Keratinocyte (primary cell): ENCODE results near the gene ANGPTL1. TPM values are rescaled to one million over a fixed set of nuclear protein-coding genes. Genes with fewer than 3 reads are reported as not detected.

Source experiments
- DNase-seq: peaks from one replicate; pipeline ENCODE4 v3.0.0-alpha.2; 2011; ENCODE audit warnings: low read depth, missing footprints, low spot score
- FAIRE-seq: peaks from 2 replicates; lab custom pipeline; 2011; peaks lifted over from hg19 to GRCh38; lab: Jason Lieb, UNC
- H2AFZ ChIP-seq: 2 replicates; pipeline ENCODE4 v1.6.0; 2012; ENCODE audit warnings: low read length, control low read depth, inconsistent platforms; ENCODE audit not compliant: control insufficient read depth
- H3K27ac ChIP-seq: 2 replicates; pipeline ENCODE4 v1.5.1; 2011; ENCODE audit warnings: low read length; ENCODE audit not compliant: control insufficient read depth, insufficient read depth
- H3K27me3 ChIP-seq: 3 replicates; pipeline ENCODE4 v1.6.0; 2011; ENCODE audit warnings: low read length; ENCODE audit not compliant: control insufficient read depth, insufficient read depth; ENCODE audit errors: extremely low read depth
- H3K36me3 ChIP-seq, 2 experiments: 2 replicates in 1 of 2; 3 replicates in 1 of 2; pipeline ENCODE4 v1.5.1; 2011; ENCODE audit warnings: low read length in 2 of 2, mild to moderate bottlenecking in 1 of 2; ENCODE audit not compliant: control insufficient read depth in 2 of 2, insufficient read depth in 2 of 2; ENCODE audit errors: extremely low read depth in 1 of 2
- H3K4me1 ChIP-seq: 3 replicates; pipeline ENCODE4 v1.5.1; 2011; ENCODE audit warnings: low read length; ENCODE audit not compliant: control insufficient read depth, insufficient read depth; ENCODE audit errors: extremely low read depth
- H3K4me2 ChIP-seq: 3 replicates; pipeline ENCODE4 v1.6.0; 2011; ENCODE audit warnings: low read depth, low read length; ENCODE audit not compliant: control insufficient read depth, insufficient read depth; ENCODE audit errors: extremely low read depth
- H3K4me3 ChIP-seq, 3 experiments: fragments of 200-600 bp in 1 of 3; sonication (generic) in 1 of 3; 2 replicates in 2 of 3; 3 replicates in 1 of 3; pipeline ENCODE4 v1.5.1; 2011 to 2016; ENCODE audit warnings: low read length in 3 of 3, mild to moderate bottlenecking in 3 of 3, control low read depth in 2 of 3, inconsistent platforms in 1 of 3, low read depth in 1 of 3, mixed read lengths in 1 of 3, mixed run types in 1 of 3, moderate library complexity in 1 of 3; ENCODE audit not compliant: control insufficient read depth in 2 of 3, insufficient read depth in 2 of 3; ENCODE audit errors: extremely low read depth in 1 of 3
- H3K79me2 ChIP-seq: 2 replicates; pipeline ENCODE4 v1.6.0; 2012; ENCODE audit warnings: low read length; ENCODE audit not compliant: control insufficient read depth, insufficient read depth
- H3K9ac ChIP-seq: 3 replicates; pipeline ENCODE4 v1.6.0; 2011; ENCODE audit warnings: low read length; ENCODE audit not compliant: control insufficient read depth, insufficient read depth; ENCODE audit errors: extremely low read depth
- H3K9me1 ChIP-seq: 3 replicates; pipeline ENCODE4 v1.6.0; 2011; ENCODE audit warnings: low read length; ENCODE audit not compliant: control insufficient read depth, insufficient read depth; ENCODE audit errors: extremely low read depth
- H3K9me3 ChIP-seq: 2 replicates; pipeline ENCODE4 v1.5.1; 2012; ENCODE audit warnings: low read depth, low read length; ENCODE audit not compliant: control insufficient read depth
- H4K20me1 ChIP-seq: 3 replicates; pipeline ENCODE4 v1.6.0; 2011; ENCODE audit warnings: low read length; ENCODE audit not compliant: control insufficient read depth, insufficient read depth; ENCODE audit errors: extremely low read depth
- EZH2 ChIP-seq: IDR thresholded peaks from one replicate; pipeline ENCODE4 v1.6.1; 2012; ENCODE audit warnings: inconsistent platforms, mild to moderate bottlenecking, low read length, moderate library complexity
- dilution Hi-C: fragments of 300-500 bp; cut with MboI; formaldehyde crosslinking; loops from one replicate; pipeline ENCODE4 v1.7.0; 2020; ENCODE audit warnings: low sequenced_read_pairs; ENCODE audit not compliant: extremely low pct_ligation_motif_present
- polyA minus RNA-seq, 3 experiments: library from RNA; depleted of rRNA, polyadenylated mRNA; stranded (reverse); fragments of >200 nt; gene quantifications; 1 replicate in 1 of 3; 2 replicates in 1 of 3; 3 replicates in 1 of 3; pipeline ENCODE4 v1.2.3, GENCODE V29; 2011
- polyA plus RNA-seq, 5 experiments: library from polyadenylated mRNA; depleted of rRNA in 3 of 5; stranded (reverse) in 3 of 5; stranded (forward) in 1 of 5; unstranded in 1 of 5; fragments of >200 nt; gene quantifications; 1 replicate in 1 of 5; 2 replicates in 3 of 5; 3 replicates in 1 of 5; pipeline versions ENCODE4 v1.2.1 to v1.2.3, GENCODE V29; 2011 to 2012; ENCODE audit warnings: missing spikeins in 2 of 5, low read depth in 1 of 5, low replicate concordance in 1 of 5
- TF ChIP-seq, protein P1 (sequence below), 3 experiments: IDR thresholded peaks in 1 of 3; conservative IDR thresholded peaks in 1 of 3; optimal IDR thresholded peaks in 1 of 3; 2 replicates in 2 of 3; 3 replicates in 1 of 3; pipeline versions ENCODE3 to v1.5.1; 2011; ENCODE audit warnings: low read length in 3 of 3, mild to moderate bottlenecking in 3 of 3, moderate library complexity in 2 of 3, control low read depth in 1 of 3, inconsistent platforms in 1 of 3; ENCODE audit not compliant: insufficient read depth in 2 of 3; ENCODE audit errors: extremely low read depth in 1 of 3

The ANGPTL1 gene, protein sequence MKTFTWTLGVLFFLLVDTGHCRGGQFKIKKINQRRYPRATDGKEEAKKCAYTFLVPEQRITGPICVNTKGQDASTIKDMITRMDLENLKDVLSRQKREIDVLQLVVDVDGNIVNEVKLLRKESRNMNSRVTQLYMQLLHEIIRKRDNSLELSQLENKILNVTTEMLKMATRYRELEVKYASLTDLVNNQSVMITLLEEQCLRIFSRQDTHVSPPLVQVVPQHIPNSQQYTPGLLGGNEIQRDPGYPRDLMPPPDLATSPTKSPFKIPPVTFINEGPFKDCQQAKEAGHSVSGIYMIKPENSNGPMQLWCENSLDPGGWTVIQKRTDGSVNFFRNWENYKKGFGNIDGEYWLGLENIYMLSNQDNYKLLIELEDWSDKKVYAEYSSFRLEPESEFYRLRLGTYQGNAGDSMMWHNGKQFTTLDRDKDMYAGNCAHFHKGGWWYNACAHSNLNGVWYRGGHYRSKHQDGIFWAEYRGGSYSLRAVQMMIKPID
- polyA plus RNA-seq = not detected in 3 replicates
- polyA plus RNA-seq (2011; ENCODE audit: low read depth) = not detected
- not detected in 2 replicates for polyA plus RNA-seq (2011; cell fraction: cytosol; rRNA removed)
- polyA plus RNA-seq (2011; cell fraction: nucleus; rRNA removed) = not detected in 2 replicates
- 0.28 TPM in 1 of 2 replicates, not detected in the other for polyA plus RNA-seq (2012; ENCODE audit: low replicate concordance)
- polyA minus RNA-seq = not detected in 3 replicates
- polyA minus RNA-seq (2011; cell fraction: cytosol; rRNA and poly(A)+ RNA removed) = not detected
- polyA minus RNA-seq (2011; cell fraction: nucleus; rRNA and poly(A)+ RNA removed) = not detected in 2 replicates

DNA sequence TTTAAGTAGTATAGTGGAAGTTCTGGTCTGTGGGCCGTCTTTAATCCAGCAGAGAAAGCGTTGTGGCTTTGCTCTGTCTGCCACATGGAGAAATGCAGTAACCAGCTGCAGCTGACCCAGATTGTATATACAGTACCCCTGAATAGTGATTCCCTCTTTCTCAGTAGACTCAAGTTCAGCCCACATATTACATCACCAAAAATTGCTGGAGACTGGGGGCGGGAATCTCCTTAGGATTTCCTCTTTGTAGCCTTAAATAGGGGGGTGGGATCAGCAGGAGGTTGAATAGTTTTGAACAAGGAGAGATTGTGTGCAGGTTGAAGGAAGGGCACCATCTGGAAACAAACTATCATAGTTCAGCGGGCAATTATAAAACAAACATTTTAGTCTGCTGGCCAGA is at the start of gene ANGPTL1:
Gene ANGPTL1 (minus strand): TSS at position 134 of the 400 bp plus-strand sequence. CDS start 5,301 bp downstream, outside the sequence.
- Histone ChIP-seq H3K9me1 (no peaks in the 10 kb centered on the region), H2AFZ (no peak within 1 kb of the TSS), H3K27ac (no peak within 1 kb of the TSS), H3K4me1 (no peaks in the 10 kb centered on the region), H3K4me2 (no peak within 1 kb of the TSS), H3K79me2 (no peaks in the 10 kb centered on the region), H3K36me3 (no peaks in the 10 kb centered on the region), H3K9ac (no peak within 1 kb of the TSS), H3K4me3 (no peak within 1 kb of the TSS), H3K27me3 (no peaks in the 10 kb centered on the region), H3K9me3 (no peaks in the 10 kb centered on the region), H4K20me1 (no peaks in the 10 kb centered on the region)
- FAIRE-seq = no peak
- no peak for TF ChIP-seq EZH2
- TF ChIP-seq, protein P1, sequence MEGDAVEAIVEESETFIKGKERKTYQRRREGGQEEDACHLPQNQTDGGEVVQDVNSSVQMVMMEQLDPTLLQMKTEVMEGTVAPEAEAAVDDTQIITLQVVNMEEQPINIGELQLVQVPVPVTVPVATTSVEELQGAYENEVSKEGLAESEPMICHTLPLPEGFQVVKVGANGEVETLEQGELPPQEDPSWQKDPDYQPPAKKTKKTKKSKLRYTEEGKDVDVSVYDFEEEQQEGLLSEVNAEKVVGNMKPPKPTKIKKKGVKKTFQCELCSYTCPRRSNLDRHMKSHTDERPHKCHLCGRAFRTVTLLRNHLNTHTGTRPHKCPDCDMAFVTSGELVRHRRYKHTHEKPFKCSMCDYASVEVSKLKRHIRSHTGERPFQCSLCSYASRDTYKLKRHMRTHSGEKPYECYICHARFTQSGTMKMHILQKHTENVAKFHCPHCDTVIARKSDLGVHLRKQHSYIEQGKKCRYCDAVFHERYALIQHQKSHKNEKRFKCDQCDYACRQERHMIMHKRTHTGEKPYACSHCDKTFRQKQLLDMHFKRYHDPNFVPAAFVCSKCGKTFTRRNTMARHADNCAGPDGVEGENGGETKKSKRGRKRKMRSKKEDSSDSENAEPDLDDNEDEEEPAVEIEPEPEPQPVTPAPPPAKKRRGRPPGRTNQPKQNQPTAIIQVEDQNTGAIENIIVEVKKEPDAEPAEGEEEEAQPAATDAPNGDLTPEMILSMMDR (optimal IDR thresholded peaks at IDR 0.05 in 1 of 3, IDR thresholded peaks at IDR 0.05 in 1 of 3, conservative IDR thresholded peaks at IDR 0.05 in 1 of 3; ENCODE audit: extremely low read depth in 1 of 3, insufficient read depth in 2 of 3, low read length in 3 of 3) = no peak
- DNase-seq = no peak
- dilution Hi-C loops = no loop called here

DNA sequence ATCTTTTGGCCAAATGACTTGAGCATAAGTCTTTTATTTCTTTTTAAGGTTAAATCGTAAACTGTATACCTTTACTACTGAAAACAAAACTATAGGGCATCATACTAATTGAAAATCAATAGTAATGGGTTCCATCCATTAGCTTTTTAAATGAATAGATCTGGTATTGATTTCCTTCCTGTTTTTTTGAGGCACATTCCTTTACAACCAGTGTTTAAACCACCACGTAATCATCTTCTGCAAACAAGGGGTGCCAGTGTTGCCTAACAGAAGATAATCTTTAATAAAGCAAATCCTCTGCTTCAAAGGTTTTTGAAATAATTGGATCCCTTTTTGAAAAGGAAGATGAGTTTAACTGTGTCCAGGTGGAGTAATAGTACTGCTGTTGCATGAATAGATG is 48.7 kb upstream of the ANGPTL1 start:
- Histone ChIP-seq H3K9me3 (no peaks in the 10 kb centered on the region), H3K4me1 (no peaks in the 10 kb centered on the region), H3K4me2 (no peak overlapping the region), H3K4me3 (no peak overlapping the region), H3K36me3 (peaks cover 0 to 1% of the 10 kb centered on the region in 2 experiments), H2AFZ (no peak overlapping the region), H3K9me1 (no peaks in the 10 kb centered on the region), H3K27ac (no peak overlapping the region), H3K9ac (no peak overlapping the region), H4K20me1 (no peaks in the 10 kb centered on the region), H3K79me2 (no peaks in the 10 kb centered on the region), H3K27me3 (no peaks in the 10 kb centered on the region)
- TF ChIP-seq, protein P1 (optimal IDR thresholded peaks at IDR 0.05 in 1 of 3, IDR thresholded peaks at IDR 0.05 in 1 of 3, conservative IDR thresholded peaks at IDR 0.05 in 1 of 3; ENCODE audit: extremely low read depth in 1 of 3, insufficient read depth in 2 of 3, low read length in 3 of 3) = no peak
- no peak for TF ChIP-seq EZH2
- no peak for FAIRE-seq
- dilution Hi-C loops = no loop called here
- DNase-seq = no peak
